ENCODE data around the gene TNS3. TPM values are rescaled to one million over a fixed set of nuclear protein-coding genes. Genes with fewer than 3 reads are reported as not detected.

Gene TNS3
- total RNA-seq, 1 experiment from 2014 or later = 9.5 TPM

- no peak overlapping the region for H2BK120ac ChIP-seq (ENCODE audit: low read depth, low read length, poor library complexity, severe bottlenecking)
- H2AK5ac ChIP-seq (ENCODE audit: insufficient read length, low read length) = no peak overlapping the region
- no peak for DNase-seq
- no peak overlapping the region for H2BK12ac ChIP-seq (ENCODE audit: insufficient read length, low read depth, low read length)
- no peaks in the 10 kb centered on the region for H3K79me1 ChIP-seq (ENCODE audit: insufficient read depth, low read depth, low read length, poor library complexity, severe bottlenecking)
- H3K36me3 Mint-ChIP-seq (ENCODE audit: insufficient read depth in 1 of 3, low read depth in 3 of 3) = peaks cover 3 to 19% (median 18%) of the 10 kb centered on the region in 3 experiments; a peak in 6 of 7 replicates
- H3K9ac ChIP-seq (ENCODE audit: extremely low read depth, insufficient read length, low read length) = no peak overlapping the region
- no peaks in the 10 kb centered on the region for H3K27me3 ChIP-seq (ENCODE audit: insufficient read depth, low read length)
- H3K4me3 Mint-ChIP-seq = no peak overlapping the region
- H4K91ac ChIP-seq (ENCODE audit: insufficient read length, low read depth, low read length) = no peak overlapping the region
- H3K14ac ChIP-seq (ENCODE audit: insufficient read depth, low read length) = no peak overlapping the region
- H4K20me1 ChIP-seq (ENCODE audit: control insufficient read depth, insufficient read depth, insufficient read length) = no peaks in the 10 kb centered on the region
- H3K27ac ChIP-seq (ENCODE audit: insufficient read length, low read depth, low read length) = no peak overlapping the region
- H2AFZ ChIP-seq (ENCODE audit: low read length) = no peak overlapping the region
- no peak overlapping the region for H3K4ac ChIP-seq (ENCODE audit: low read depth, low read length)
- H3K23me2 ChIP-seq (ENCODE audit: insufficient read length, low read depth, low read length, poor library complexity, severe bottlenecking) = no peaks in the 10 kb centered on the region
- peaks cover 0 to 22% of the 10 kb centered on the region in 2 experiments for H3K4me1 Mint-ChIP-seq
- no peak overlapping the region for H3K18ac ChIP-seq (ENCODE audit: insufficient read length, low read depth, low read length)
- peaks cover 4 to 6% of the 10 kb centered on the region in 2 experiments; a peak in 3 of 5 replicates for H3K9me3 Mint-ChIP-seq
- no peak overlapping the region for H3K56ac ChIP-seq (ENCODE audit: insufficient read length, low read depth, low read length)
- H4K8ac ChIP-seq (replicated peaks; ENCODE audit: insufficient read length, low read depth, low read length) = no peak overlapping the region
- H2BK20ac ChIP-seq (ENCODE audit: low read depth, low read length, poor library complexity, severe bottlenecking) = no peak overlapping the region
- no peak overlapping the region for H4K5ac ChIP-seq (ENCODE audit: insufficient read length, low read depth, low read length)
- TF ChIP-seq CTCF (conservative IDR thresholded peaks at IDR 0.05) = no peak
- WGBS (ENCODE audit: extremely low coverage, insufficient read length, low lambda C conversion rate) = no CpG with 5 or more reads among the region's 6 CpGs
- no peaks in the 10 kb centered on the region for H3K9me3 ChIP-seq (ENCODE audit: control insufficient read depth, low read depth, low read length)
- no peak overlapping the region for H3K27ac Mint-ChIP-seq
- no peak overlapping the region for H3K23ac ChIP-seq (ENCODE audit: insufficient read length, low read depth, low read length)
- H2BK15ac ChIP-seq (ENCODE audit: low read depth, low read length) = no peak overlapping the region
- H3K4me1 ChIP-seq (ENCODE audit: insufficient read depth, low read length) = no peaks in the 10 kb centered on the region
- H3K79me2 ChIP-seq (ENCODE audit: insufficient read depth, low read length) = no peaks in the 10 kb centered on the region
- peaks cover 16% of the 10 kb centered on the region for H3K27me3 Mint-ChIP-seq (ENCODE audit: low read depth)
- H3K4me2 ChIP-seq (ENCODE audit: insufficient read depth, insufficient read length, low read length) = no peak overlapping the region
- no peak overlapping the region for H2BK5ac ChIP-seq (ENCODE audit: insufficient read length, low read length)
- no peak overlapping the region for H3T11ph ChIP-seq (ENCODE audit: low read length)
Measured at GRCh38 chr7:47529826-47530555, 51.9 kb downstream of the TNS3 start.
